HG03575 (cell line): Measurements from ENCODE around the gene ZNF655.
A peak's percentile ranks its signal among the peaks of the same experiment; 100 is the strongest.
"Not testable (repeated sequence)": the region's sequence is repeated elsewhere in the genome, so short reads cannot be mapped to it uniquely, and the experiment has no call there.

ENCODE experiments used
- ATAC-seq: cut with Tn5 transposase; IDR thresholded peaks from one replicate; pipeline ENCODE4 v1.9.1; 2021; ENCODE audit not compliant: unreplicated experiment, insufficient number of reproducible peaks, low FRiP score; ENCODE audit errors: extremely low read depth

Gene ZNF655

GRCh38 chr7:99558306-99559174 lies at the start of gene ZNF655:
ZNF655 (plus strand) TSS chr7:99558642; CDS start chr7:99560560, 1,918 bp downstream.
- ATAC-seq = no peak

GRCh38 chr7:99514050-99514449 lies 44.4 kb upstream of the ZNF655 start:
- no peak for ATAC-seq

- ATAC-seq = no peak
Observed at GRCh38 chr7:99521399-99521798, 37.0 kb upstream of the ZNF655 start.

GRCh38 chr7:99525713-99526440 lies 32.6 kb upstream of the ZNF655 start:
- ATAC-seq = no peak

- no peak for ATAC-seq
Observed at GRCh38 chr7:99531354-99531765, 27.1 kb upstream of the ZNF655 start.

- no peak for ATAC-seq
Observed at GRCh38 chr7:99535667-99536066, 22.8 kb upstream of the ZNF655 start.

- ATAC-seq = no peak
Observed at GRCh38 chr7:99539213-99539811, 19.1 kb upstream of the ZNF655 start.

- ATAC-seq = no peak
Observed at GRCh38 chr7:99540542-99540941, 17.9 kb upstream of the ZNF655 start.

GRCh38 chr7:99541212-99541611 lies 17.2 kb upstream of the ZNF655 start:
- ATAC-seq = no peak

- ATAC-seq = no peak
Observed at GRCh38 chr7:99543081-99543671, 15.3 kb upstream of the ZNF655 start.

GRCh38 chr7:99543916-99544315 lies 14.5 kb upstream of the ZNF655 start:
- ATAC-seq = no peak

- ATAC-seq = not testable (repeated sequence)
Observed at GRCh38 chr7:99545308-99545707, 13.1 kb upstream of the ZNF655 start.

- ATAC-seq = not testable (repeated sequence)
Observed at GRCh38 chr7:99549545-99549944, 8.9 kb upstream of the ZNF655 start.

- no peak for ATAC-seq
Observed at GRCh38 chr7:99551334-99551733, 7.1 kb upstream of the ZNF655 start.

GRCh38 chr7:99551767-99552463 lies 6.5 kb upstream of the ZNF655 start, which contains the start of gene FAM200A:
FAM200A (minus strand) TSS chr7:99552114; CDS start chr7:99548407, 3,707 bp downstream.
- peak; percentile 51 for ATAC-seq

- no peak for ATAC-seq
Observed at GRCh38 chr7:99553039-99553438, 5.4 kb upstream of the ZNF655 start.

GRCh38 chr7:99554939-99555338 lies 3.5 kb upstream of the ZNF655 start:
- no peak for ATAC-seq

- no peak for ATAC-seq
Observed at GRCh38 chr7:99557196-99557607, 1.2 kb upstream of the ZNF655 start.

- ATAC-seq = no peak
Observed at GRCh38 chr7:99557940-99558305, 519 bp upstream of the ZNF655 start.
